Hepatocyte (in vitro differentiated cells): ENCODE data around the gene CREBBP. TPM values are rescaled to one million over a fixed set of nuclear protein-coding genes. Genes with fewer than 3 reads are reported as not detected.

Experiments
- DNase-seq: peaks from one replicate; pipeline ENCODE4 v3.0.0-alpha.2; 2016; ENCODE audit warnings: low spot score
- H2AFZ ChIP-seq: fragments of 200-600 bp; sonication (generic); 2 replicates; pipeline ENCODE4 v1.6.0; 2016; ENCODE audit warnings: antibody characterized with exemption, mild to moderate bottlenecking
- H3K27ac ChIP-seq: fragments of 200-600 bp; sonication (generic); 2 replicates; pipeline ENCODE4 v1.5.1; 2016; ENCODE audit warnings: mild to moderate bottlenecking
- H3K27me3 ChIP-seq: fragments of 200-600 bp; sonication (generic); 2 replicates; pipeline ENCODE4 v1.6.1; 2016
- H3K36me3 ChIP-seq: fragments of 200-600 bp; sonication (generic); replicated peaks from 2 replicates; pipeline ENCODE4 v1.5.1; 2016; ENCODE audit warnings: low read depth; ENCODE audit not compliant: insufficient read depth
- H3K4me1 ChIP-seq: fragments of 200-600 bp; sonication (generic); 2 replicates; pipeline ENCODE4 v1.5.1; 2016; ENCODE audit warnings: mild to moderate bottlenecking, moderate library complexity; ENCODE audit not compliant: insufficient read depth
- H3K4me2 ChIP-seq: fragments of 200-600 bp; sonication (generic); 2 replicates; pipeline ENCODE4 v1.6.0; 2016
- H3K4me3 ChIP-seq: fragments of 200-600 bp; sonication (generic); 2 replicates; pipeline ENCODE4 v1.5.1; 2016; ENCODE audit warnings: mild to moderate bottlenecking
- H3K79me2 ChIP-seq: fragments of 200-600 bp; sonication (generic); 2 replicates; pipeline ENCODE4 v1.6.0; 2017; ENCODE audit warnings: mild to moderate bottlenecking
- H3K9me2 ChIP-seq: fragments of 200-600 bp; sonication (generic); replicated peaks from 2 replicates; pipeline ENCODE4 v1.6.0; 2017; ENCODE audit warnings: mild to moderate bottlenecking; ENCODE audit not compliant: insufficient read depth
- H3K9me3 ChIP-seq: fragments of 200-600 bp; sonication (generic); 2 replicates; pipeline ENCODE4 v1.5.1; 2016; ENCODE audit warnings: low read depth, mild to moderate bottlenecking
- H4K20me1 ChIP-seq: fragments of 200-600 bp; sonication (generic); 2 replicates; pipeline ENCODE4 v1.6.0; 2016; ENCODE audit warnings: mild to moderate bottlenecking; ENCODE audit not compliant: insufficient read depth, poor library complexity, severe bottlenecking
- EZH2 ChIP-seq: fragments of 200-600 bp; sonication (generic); IDR thresholded peaks from 2 replicates; pipeline ENCODE4 v1.6.1; 2016; ENCODE audit warnings: antibody characterized with exemption, mild to moderate bottlenecking, borderline replicate concordance
- EZH2phosphoT487 ChIP-seq: fragments of 200-600 bp; sonication (generic); IDR thresholded peaks from one replicate; pipeline ENCODE4 v1.6.1; 2018; ENCODE audit warnings: antibody characterized with exemption, mild to moderate bottlenecking, low read depth, moderate library complexity; ENCODE audit not compliant: unreplicated experiment, severe bottlenecking
- WGBS: methylation state at CpG from one replicate; pipeline ENCODE4 v1.1.6; 2016; ENCODE audit warnings: low lambda C conversion rate; ENCODE audit errors: missing lambda C conversion rate; 5-methylcytosine and 5-hydroxymethylcytosine counted together
- polyA plus RNA-seq: library from polyadenylated mRNA; unstranded; fragments of >200 nt; fragmentation: Nextera tagmentation; extraction: Ambion mirVana; gene quantifications from 2 replicates; pipeline ENCODE4 v1.2.1, GENCODE V29; 2016
- total RNA-seq: library from RNA; depleted of rRNA; stranded (reverse); fragments of >200 nt; gene quantifications from 2 replicates; pipeline ENCODE4 v1.2.3, GENCODE V29; 2014
- TF ChIP-seq, protein P1 (sequence below): fragments of 200-600 bp; sonication (generic); IDR thresholded peaks from 2 replicates; pipeline ENCODE4 v1.5.1; 2016; ENCODE audit warnings: antibody characterized with exemption, mild to moderate bottlenecking; ENCODE audit not compliant: poor library complexity

Gene CREBBP
- total and polyA plus RNA-seq, 2 experiments from 2014 or later, result 18.9 to 31.5 TPM

DNA sequence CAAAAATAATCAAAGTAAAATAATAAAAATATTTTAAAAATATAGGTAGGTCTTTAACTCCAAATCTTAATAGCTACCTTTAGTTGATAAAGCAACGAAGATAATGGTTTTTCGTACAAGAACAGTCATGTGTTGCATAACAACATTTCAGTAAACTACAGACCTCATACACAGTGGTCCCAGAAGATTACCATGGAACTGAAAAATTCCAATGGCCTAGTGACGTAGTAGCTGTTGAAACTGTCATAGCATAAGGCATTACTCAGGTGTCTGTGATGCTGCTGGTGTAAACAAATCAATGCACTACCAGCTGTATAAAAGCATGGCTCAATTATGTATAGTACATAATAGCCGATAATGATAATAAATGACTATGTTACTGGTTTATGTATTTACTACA lies 43.9 kb downstream of the CREBBP start:
- no peak for DNase-seq
- no peak for TF ChIP-seq EZH2phosphoT487
- TF ChIP-seq EZH2, result no peak
- TF ChIP-seq, protein P1, sequence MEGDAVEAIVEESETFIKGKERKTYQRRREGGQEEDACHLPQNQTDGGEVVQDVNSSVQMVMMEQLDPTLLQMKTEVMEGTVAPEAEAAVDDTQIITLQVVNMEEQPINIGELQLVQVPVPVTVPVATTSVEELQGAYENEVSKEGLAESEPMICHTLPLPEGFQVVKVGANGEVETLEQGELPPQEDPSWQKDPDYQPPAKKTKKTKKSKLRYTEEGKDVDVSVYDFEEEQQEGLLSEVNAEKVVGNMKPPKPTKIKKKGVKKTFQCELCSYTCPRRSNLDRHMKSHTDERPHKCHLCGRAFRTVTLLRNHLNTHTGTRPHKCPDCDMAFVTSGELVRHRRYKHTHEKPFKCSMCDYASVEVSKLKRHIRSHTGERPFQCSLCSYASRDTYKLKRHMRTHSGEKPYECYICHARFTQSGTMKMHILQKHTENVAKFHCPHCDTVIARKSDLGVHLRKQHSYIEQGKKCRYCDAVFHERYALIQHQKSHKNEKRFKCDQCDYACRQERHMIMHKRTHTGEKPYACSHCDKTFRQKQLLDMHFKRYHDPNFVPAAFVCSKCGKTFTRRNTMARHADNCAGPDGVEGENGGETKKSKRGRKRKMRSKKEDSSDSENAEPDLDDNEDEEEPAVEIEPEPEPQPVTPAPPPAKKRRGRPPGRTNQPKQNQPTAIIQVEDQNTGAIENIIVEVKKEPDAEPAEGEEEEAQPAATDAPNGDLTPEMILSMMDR, result no peak
- WGBS, result 77% methylated on average over 4 of the region's 4 CpGs
- Histone ChIP-seq H3K9me2 (no peaks in the 10 kb centered on the region), H3K9me3 (no peaks in the 10 kb centered on the region), H3K4me1 (no peaks in the 10 kb centered on the region), H3K79me2 (peaks cover 100% of the 10 kb centered on the region), H3K36me3 (peaks cover 4% of the 10 kb centered on the region), H3K4me2 (no peak overlapping the region), H2AFZ (no peak overlapping the region), H3K27me3 (no peaks in the 10 kb centered on the region), H3K4me3 (no peak overlapping the region), H3K27ac (no peak overlapping the region), H4K20me1 (peaks cover 88% of the 10 kb centered on the region)

DNA sequence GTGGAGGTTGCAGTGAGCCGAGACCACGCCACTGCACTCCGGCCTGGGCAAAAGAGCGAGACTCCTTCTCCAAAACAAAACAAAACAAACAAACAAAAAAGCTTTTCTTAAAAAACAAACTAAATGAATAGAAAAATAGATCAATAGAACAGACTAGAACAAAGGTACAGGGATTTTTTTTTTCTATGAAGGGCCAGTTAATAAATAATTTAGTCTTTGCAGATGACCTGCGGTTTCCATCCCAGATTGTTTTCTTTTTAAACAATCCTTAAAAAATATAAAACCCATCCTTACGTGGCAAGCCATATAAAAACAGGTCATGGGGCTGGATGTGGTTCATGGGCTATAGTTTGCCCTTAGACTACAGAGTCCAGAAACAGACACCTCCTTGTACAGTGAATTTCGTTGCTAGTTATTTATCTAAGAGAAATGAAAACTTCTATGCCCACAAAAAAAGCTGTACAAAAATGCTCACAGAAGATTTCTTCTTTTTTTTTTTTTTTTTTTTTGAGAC lies 45.4 kb downstream of the CREBBP start:
- H2AFZ ChIP-seq, result no peak overlapping the region
- no peaks in the 10 kb centered on the region for H3K4me1 ChIP-seq
- H3K9me3 ChIP-seq, result no peaks in the 10 kb centered on the region
- no peak overlapping the region for H3K4me3 ChIP-seq
- H3K79me2 ChIP-seq, result peaks cover 100% of the 10 kb centered on the region
- WGBS, result 94% methylated on average over 7 of the region's 7 CpGs
- DNase-seq, result no peak
- TF ChIP-seq, protein P1, result no peak
- H3K9me2 ChIP-seq, result no peaks in the 10 kb centered on the region
- no peak overlapping the region for H3K27ac ChIP-seq
- peaks cover 4% of the 10 kb centered on the region for H3K36me3 ChIP-seq
- H3K27me3 ChIP-seq, result no peaks in the 10 kb centered on the region
- no peak overlapping the region for H3K4me2 ChIP-seq
- peaks cover 88% of the 10 kb centered on the region for H4K20me1 ChIP-seq

DNA sequence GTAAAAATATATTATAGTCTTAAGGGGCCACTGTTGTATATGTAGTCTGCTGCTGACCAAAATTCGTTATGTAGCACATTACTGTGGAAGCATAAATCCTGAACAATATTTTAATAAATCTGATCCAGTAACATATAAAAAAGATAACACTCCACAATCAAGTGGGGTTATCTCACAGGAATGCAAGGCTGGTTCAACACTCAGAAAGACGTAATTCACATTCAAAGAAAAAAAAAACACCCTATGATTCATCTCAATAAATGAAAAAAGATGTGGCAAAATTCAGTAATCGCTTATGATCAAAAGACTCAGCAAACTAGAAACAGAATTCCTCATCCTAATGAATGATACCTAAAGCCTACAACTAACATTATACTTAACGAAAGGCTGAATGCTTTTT lies 47.8 kb downstream of the CREBBP start:
- TF ChIP-seq, protein P1, result no peak
- TF ChIP-seq EZH2phosphoT487, result no peak
- TF ChIP-seq EZH2, result no peak
- peaks cover 88% of the 10 kb centered on the region for H4K20me1 ChIP-seq
- WGBS, result 98% methylated on average over 4 of the region's 4 CpGs
- no peak overlapping the region for H3K27ac ChIP-seq
- H3K9me2 ChIP-seq, result no peaks in the 10 kb centered on the region
- no peak for DNase-seq
- no peak overlapping the region for H3K4me3 ChIP-seq
- H3K4me1 ChIP-seq, result peaks cover 3% of the 10 kb centered on the region
- H3K9me3 ChIP-seq, result no peaks in the 10 kb centered on the region
- no peak overlapping the region for H3K4me2 ChIP-seq
- H3K36me3 ChIP-seq, result peaks cover 4% of the 10 kb centered on the region
- H3K79me2 ChIP-seq, result peaks cover 100% of the 10 kb centered on the region
- no peaks in the 10 kb centered on the region for H3K27me3 ChIP-seq
- no peak overlapping the region for H2AFZ ChIP-seq
